GM23338 (cell line): ENCODE results near the gene RNF34.

Experiments
- CREB1 ChIP-seq: fragments of 250-450 bp; sonication (Bioruptor Pico); IDR thresholded peaks from 2 replicates; pipeline ENCODE4 v1.5.0; 2020; ENCODE audit warnings: low read depth, mild to moderate bottlenecking, moderate library complexity
- CTCF ChIP-seq, 2 experiments: fragments of 200-600 bp in 1 of 2; sonication (generic) in 1 of 2; conservative IDR thresholded peaks; 2 replicates each; pipeline versions ENCODE4 v1.5.1 to v1.6.1; 2016 to 2017; ENCODE audit warnings: antibody characterized with exemption in 2 of 2, low read depth in 2 of 2, mild to moderate bottlenecking in 2 of 2, moderate library complexity in 1 of 2
- EZH2 ChIP-seq: fragments of 200-600 bp; sonication (generic); IDR thresholded peaks from one replicate; pipeline ENCODE4 v1.8.0; 2017; ENCODE audit warnings: antibody characterized with exemption, mild to moderate bottlenecking, low read depth; ENCODE audit not compliant: unreplicated experiment
- EZH2phosphoT487 ChIP-seq: fragments of 200-600 bp; sonication (generic); IDR thresholded peaks from one replicate; pipeline ENCODE4 v1.8.1; 2018; ENCODE audit warnings: antibody characterized with exemption; ENCODE audit not compliant: unreplicated experiment
- NANOG ChIP-seq: IDR thresholded peaks from 2 replicates; pipeline ENCODE4 v1.6.1; 2016; ENCODE audit warnings: antibody characterized with exemption, borderline replicate concordance
- POLR2AphosphoS5 ChIP-seq: IDR thresholded peaks from 2 replicates; pipeline ENCODE4 v1.6.1; 2016; ENCODE audit warnings: antibody characterized with exemption, low read depth
- STAT1 ChIP-seq: IDR thresholded peaks from one replicate; pipeline ENCODE4 v1.6.1; 2016; ENCODE audit warnings: antibody characterized with exemption; ENCODE audit not compliant: unreplicated experiment
- TF ChIP-seq, protein P1 (sequence below): IDR thresholded peaks from one replicate; pipeline ENCODE4 v1.6.1; 2018; ENCODE audit warnings: antibody characterized with exemption; ENCODE audit not compliant: unreplicated experiment

DNA sequence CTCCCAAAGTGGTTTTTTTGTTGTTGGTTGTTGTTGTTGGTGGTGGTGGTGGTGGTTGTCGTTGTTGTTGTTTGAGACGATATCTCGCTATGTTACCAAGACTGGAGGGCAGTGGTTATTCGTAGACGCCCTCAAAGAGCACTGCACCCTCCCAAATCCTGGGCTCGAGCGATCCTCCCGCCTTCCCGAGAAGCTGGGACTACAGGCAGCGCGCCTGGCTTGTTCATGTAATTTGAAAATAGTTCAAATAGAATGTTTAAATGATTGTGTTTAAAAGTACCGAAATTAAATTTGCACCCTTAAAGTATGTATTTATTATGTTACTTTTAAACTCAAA is 47.3 kb upstream of the RNF34 start:
- TF ChIP-seq POLR2AphosphoS5 = no peak
- TF ChIP-seq CTCF (conservative IDR thresholded peaks at IDR 0.05; ENCODE audit: low read depth in 2 of 2) = no peak
- TF ChIP-seq, protein P1, sequence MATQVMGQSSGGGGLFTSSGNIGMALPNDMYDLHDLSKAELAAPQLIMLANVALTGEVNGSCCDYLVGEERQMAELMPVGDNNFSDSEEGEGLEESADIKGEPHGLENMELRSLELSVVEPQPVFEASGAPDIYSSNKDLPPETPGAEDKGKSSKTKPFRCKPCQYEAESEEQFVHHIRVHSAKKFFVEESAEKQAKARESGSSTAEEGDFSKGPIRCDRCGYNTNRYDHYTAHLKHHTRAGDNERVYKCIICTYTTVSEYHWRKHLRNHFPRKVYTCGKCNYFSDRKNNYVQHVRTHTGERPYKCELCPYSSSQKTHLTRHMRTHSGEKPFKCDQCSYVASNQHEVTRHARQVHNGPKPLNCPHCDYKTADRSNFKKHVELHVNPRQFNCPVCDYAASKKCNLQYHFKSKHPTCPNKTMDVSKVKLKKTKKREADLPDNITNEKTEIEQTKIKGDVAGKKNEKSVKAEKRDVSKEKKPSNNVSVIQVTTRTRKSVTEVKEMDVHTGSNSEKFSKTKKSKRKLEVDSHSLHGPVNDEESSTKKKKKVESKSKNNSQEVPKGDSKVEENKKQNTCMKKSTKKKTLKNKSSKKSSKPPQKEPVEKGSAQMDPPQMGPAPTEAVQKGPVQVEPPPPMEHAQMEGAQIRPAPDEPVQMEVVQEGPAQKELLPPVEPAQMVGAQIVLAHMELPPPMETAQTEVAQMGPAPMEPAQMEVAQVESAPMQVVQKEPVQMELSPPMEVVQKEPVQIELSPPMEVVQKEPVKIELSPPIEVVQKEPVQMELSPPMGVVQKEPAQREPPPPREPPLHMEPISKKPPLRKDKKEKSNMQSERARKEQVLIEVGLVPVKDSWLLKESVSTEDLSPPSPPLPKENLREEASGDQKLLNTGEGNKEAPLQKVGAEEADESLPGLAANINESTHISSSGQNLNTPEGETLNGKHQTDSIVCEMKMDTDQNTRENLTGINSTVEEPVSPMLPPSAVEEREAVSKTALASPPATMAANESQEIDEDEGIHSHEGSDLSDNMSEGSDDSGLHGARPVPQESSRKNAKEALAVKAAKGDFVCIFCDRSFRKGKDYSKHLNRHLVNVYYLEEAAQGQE = no peak
- no peak for TF ChIP-seq STAT1
- no peak for TF ChIP-seq EZH2
- no peak for TF ChIP-seq NANOG
- TF ChIP-seq EZH2phosphoT487 = no peak
- TF ChIP-seq CREB1 (CRISPR knock-in tag) = no peak
